Keratinocyte (primary cell): ENCODE measurements around the gene FIGN. TPM values are rescaled to one million over a fixed set of nuclear protein-coding genes. Genes with fewer than 3 reads are reported as not detected.

Experiments used
- DNase-seq: peaks from one replicate; pipeline ENCODE4 v3.0.0-alpha.2; 2011; ENCODE audit warnings: low read depth, missing footprints, low spot score
- FAIRE-seq: peaks from 2 replicates; lab custom pipeline; 2011; peaks lifted over from hg19 to GRCh38; lab: Jason Lieb, UNC
- H2AFZ ChIP-seq: 2 replicates; pipeline ENCODE4 v1.6.0; 2012; ENCODE audit warnings: low read length, control low read depth, inconsistent platforms; ENCODE audit not compliant: control insufficient read depth
- H3K27ac ChIP-seq: 2 replicates; pipeline ENCODE4 v1.5.1; 2011; ENCODE audit warnings: low read length; ENCODE audit not compliant: control insufficient read depth, insufficient read depth
- H3K27me3 ChIP-seq: 3 replicates; pipeline ENCODE4 v1.6.0; 2011; ENCODE audit warnings: low read length; ENCODE audit not compliant: control insufficient read depth, insufficient read depth; ENCODE audit errors: extremely low read depth
- H3K36me3 ChIP-seq, 2 experiments: 2 replicates in 1 of 2; 3 replicates in 1 of 2; pipeline ENCODE4 v1.5.1; 2011; ENCODE audit warnings: low read length in 2 of 2, mild to moderate bottlenecking in 1 of 2; ENCODE audit not compliant: control insufficient read depth in 2 of 2, insufficient read depth in 2 of 2; ENCODE audit errors: extremely low read depth in 1 of 2
- H3K4me1 ChIP-seq: 3 replicates; pipeline ENCODE4 v1.5.1; 2011; ENCODE audit warnings: low read length; ENCODE audit not compliant: control insufficient read depth, insufficient read depth; ENCODE audit errors: extremely low read depth
- H3K4me2 ChIP-seq: 3 replicates; pipeline ENCODE4 v1.6.0; 2011; ENCODE audit warnings: low read depth, low read length; ENCODE audit not compliant: control insufficient read depth, insufficient read depth; ENCODE audit errors: extremely low read depth
- H3K4me3 ChIP-seq, 3 experiments: fragments of 200-600 bp in 1 of 3; sonication (generic) in 1 of 3; 2 replicates in 2 of 3; 3 replicates in 1 of 3; pipeline ENCODE4 v1.5.1; 2011 to 2016; ENCODE audit warnings: low read length in 3 of 3, mild to moderate bottlenecking in 3 of 3, control low read depth in 2 of 3, inconsistent platforms in 1 of 3, low read depth in 1 of 3, mixed read lengths in 1 of 3, mixed run types in 1 of 3, moderate library complexity in 1 of 3; ENCODE audit not compliant: control insufficient read depth in 2 of 3, insufficient read depth in 2 of 3; ENCODE audit errors: extremely low read depth in 1 of 3
- H3K79me2 ChIP-seq: 2 replicates; pipeline ENCODE4 v1.6.0; 2012; ENCODE audit warnings: low read length; ENCODE audit not compliant: control insufficient read depth, insufficient read depth
- H3K9ac ChIP-seq: 3 replicates; pipeline ENCODE4 v1.6.0; 2011; ENCODE audit warnings: low read length; ENCODE audit not compliant: control insufficient read depth, insufficient read depth; ENCODE audit errors: extremely low read depth
- H3K9me1 ChIP-seq: 3 replicates; pipeline ENCODE4 v1.6.0; 2011; ENCODE audit warnings: low read length; ENCODE audit not compliant: control insufficient read depth, insufficient read depth; ENCODE audit errors: extremely low read depth
- H3K9me3 ChIP-seq: 2 replicates; pipeline ENCODE4 v1.5.1; 2012; ENCODE audit warnings: low read depth, low read length; ENCODE audit not compliant: control insufficient read depth
- H4K20me1 ChIP-seq: 3 replicates; pipeline ENCODE4 v1.6.0; 2011; ENCODE audit warnings: low read length; ENCODE audit not compliant: control insufficient read depth, insufficient read depth; ENCODE audit errors: extremely low read depth
- EZH2 ChIP-seq: IDR thresholded peaks from one replicate; pipeline ENCODE4 v1.6.1; 2012; ENCODE audit warnings: inconsistent platforms, mild to moderate bottlenecking, low read length, moderate library complexity
- dilution Hi-C: fragments of 300-500 bp; cut with MboI; formaldehyde crosslinking; loops from one replicate; pipeline ENCODE4 v1.7.0; 2020; ENCODE audit warnings: low sequenced_read_pairs; ENCODE audit not compliant: extremely low pct_ligation_motif_present
- polyA plus RNA-seq, 5 experiments: library from polyadenylated mRNA; depleted of rRNA in 3 of 5; stranded (reverse) in 3 of 5; stranded (forward) in 1 of 5; unstranded in 1 of 5; fragments of >200 nt; gene quantifications; 1 replicate in 1 of 5; 2 replicates in 3 of 5; 3 replicates in 1 of 5; pipeline versions ENCODE4 v1.2.1 to v1.2.3, GENCODE V29; 2011 to 2012; ENCODE audit warnings: missing spikeins in 2 of 5, low read depth in 1 of 5, low replicate concordance in 1 of 5
- TF ChIP-seq, protein P1 (sequence below), 3 experiments: IDR thresholded peaks in 1 of 3; conservative IDR thresholded peaks in 1 of 3; optimal IDR thresholded peaks in 1 of 3; 2 replicates in 2 of 3; 3 replicates in 1 of 3; pipeline versions ENCODE3 to v1.5.1; 2011; ENCODE audit warnings: low read length in 3 of 3, mild to moderate bottlenecking in 3 of 3, moderate library complexity in 2 of 3, control low read depth in 1 of 3, inconsistent platforms in 1 of 3; ENCODE audit not compliant: insufficient read depth in 2 of 3; ENCODE audit errors: extremely low read depth in 1 of 3

Gene FIGN
- polyA plus RNA-seq, 1 donor (not counting 4 experiments of a cell fraction or from before 2014, with no cell fraction given): 2.9 TPM

DNA sequence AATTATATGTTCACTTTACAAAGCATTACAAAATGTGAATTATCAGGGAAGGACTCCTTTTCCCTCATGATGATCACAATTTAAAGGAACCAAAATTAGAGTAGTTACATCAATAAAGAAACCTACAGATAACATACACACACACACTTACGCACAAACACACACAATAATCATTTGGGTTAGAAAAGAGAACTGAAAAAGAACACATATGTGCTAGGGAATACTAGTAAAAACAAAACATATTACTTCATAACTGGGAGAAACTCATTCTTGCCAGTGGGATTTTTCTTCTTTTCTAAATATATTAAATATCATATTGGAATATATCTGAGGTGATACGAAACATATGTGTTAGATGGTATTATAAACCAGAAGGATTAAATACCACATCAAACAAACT is 42.3 kb downstream of the FIGN start:
- no peaks in the 10 kb centered on the region for H3K9me3 ChIP-seq
- no peak for TF ChIP-seq EZH2
- TF ChIP-seq, protein P1, sequence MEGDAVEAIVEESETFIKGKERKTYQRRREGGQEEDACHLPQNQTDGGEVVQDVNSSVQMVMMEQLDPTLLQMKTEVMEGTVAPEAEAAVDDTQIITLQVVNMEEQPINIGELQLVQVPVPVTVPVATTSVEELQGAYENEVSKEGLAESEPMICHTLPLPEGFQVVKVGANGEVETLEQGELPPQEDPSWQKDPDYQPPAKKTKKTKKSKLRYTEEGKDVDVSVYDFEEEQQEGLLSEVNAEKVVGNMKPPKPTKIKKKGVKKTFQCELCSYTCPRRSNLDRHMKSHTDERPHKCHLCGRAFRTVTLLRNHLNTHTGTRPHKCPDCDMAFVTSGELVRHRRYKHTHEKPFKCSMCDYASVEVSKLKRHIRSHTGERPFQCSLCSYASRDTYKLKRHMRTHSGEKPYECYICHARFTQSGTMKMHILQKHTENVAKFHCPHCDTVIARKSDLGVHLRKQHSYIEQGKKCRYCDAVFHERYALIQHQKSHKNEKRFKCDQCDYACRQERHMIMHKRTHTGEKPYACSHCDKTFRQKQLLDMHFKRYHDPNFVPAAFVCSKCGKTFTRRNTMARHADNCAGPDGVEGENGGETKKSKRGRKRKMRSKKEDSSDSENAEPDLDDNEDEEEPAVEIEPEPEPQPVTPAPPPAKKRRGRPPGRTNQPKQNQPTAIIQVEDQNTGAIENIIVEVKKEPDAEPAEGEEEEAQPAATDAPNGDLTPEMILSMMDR (optimal IDR thresholded peaks at IDR 0.05 in 1 of 3, IDR thresholded peaks at IDR 0.05 in 1 of 3, conservative IDR thresholded peaks at IDR 0.05 in 1 of 3; ENCODE audit: extremely low read depth in 1 of 3, insufficient read depth in 2 of 3, low read length in 3 of 3): no peak
- FAIRE-seq (no peak), DNase-seq (no peak)
- H3K4me1 ChIP-seq: no peaks in the 10 kb centered on the region
- no peak overlapping the region for H3K4me2 ChIP-seq
- H3K4me3 ChIP-seq: no peak overlapping the region
- H3K79me2 ChIP-seq: no peaks in the 10 kb centered on the region
- H2AFZ ChIP-seq: no peak overlapping the region
- H3K9me1 ChIP-seq: no peaks in the 10 kb centered on the region
- H3K27me3 ChIP-seq: no peaks in the 10 kb centered on the region
- no peak overlapping the region for H3K27ac ChIP-seq
- H3K36me3 ChIP-seq: no peaks in the 10 kb centered on the region
- no peak overlapping the region for H3K9ac ChIP-seq
- dilution Hi-C loops: no loop called here
- H4K20me1 ChIP-seq: no peaks in the 10 kb centered on the region

DNA sequence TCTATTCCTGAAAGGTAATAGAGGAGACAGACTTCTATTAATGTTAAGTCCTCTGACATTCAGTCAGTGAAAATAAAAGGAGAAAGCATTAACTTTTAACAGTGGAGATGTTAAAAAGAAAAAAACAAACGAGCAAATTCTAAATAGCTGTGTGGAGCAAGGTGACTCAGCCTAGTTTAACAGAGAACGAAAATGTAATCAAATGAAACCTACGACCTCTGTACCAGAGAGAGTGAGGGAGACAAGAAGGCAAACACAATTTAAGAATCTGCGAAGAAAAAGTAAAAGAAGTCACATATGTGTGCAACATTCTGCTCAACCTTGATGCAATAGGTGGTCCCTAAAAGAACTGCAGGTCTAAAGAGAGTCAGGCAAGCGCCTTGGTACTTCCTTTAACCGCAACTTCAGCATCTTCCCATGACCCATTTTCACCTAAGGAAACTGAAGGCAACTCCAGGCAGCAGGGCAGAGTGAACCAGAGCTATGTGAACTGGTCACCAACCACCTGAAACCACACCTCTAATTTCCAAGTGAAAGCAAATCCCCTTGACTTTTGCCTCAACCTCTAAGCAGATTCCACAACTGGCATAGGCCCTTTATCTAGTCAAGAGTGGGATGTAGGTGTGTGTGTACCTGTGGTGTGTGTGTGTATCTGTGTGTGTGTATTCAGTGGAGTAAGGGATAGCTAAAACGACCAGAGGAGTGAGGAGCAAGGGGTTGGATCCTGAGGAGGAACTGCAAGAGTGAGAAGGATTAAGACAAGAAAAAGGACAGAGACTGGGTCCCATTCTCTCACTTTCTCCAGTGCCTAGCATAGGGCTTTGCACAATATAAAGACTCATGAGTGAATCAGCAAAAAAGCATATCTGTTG is 43.0 kb downstream of the FIGN start:
- DNase-seq (no peak), FAIRE-seq (peak; percentile 29)
- Histone ChIP-seq H4K20me1 (no peaks in the 10 kb centered on the region), H3K9ac (no peak overlapping the region), H3K79me2 (no peaks in the 10 kb centered on the region), H2AFZ (no peak overlapping the region), H3K4me3 (no peak overlapping the region), H3K27me3 (no peaks in the 10 kb centered on the region), H3K27ac (no peak overlapping the region), H3K4me1 (no peaks in the 10 kb centered on the region), H3K4me2 (no peak overlapping the region), H3K36me3 (no peaks in the 10 kb centered on the region), H3K9me3 (no peaks in the 10 kb centered on the region), H3K9me1 (no peaks in the 10 kb centered on the region)
- TF ChIP-seq, protein P1 (optimal IDR thresholded peaks at IDR 0.05 in 1 of 3, IDR thresholded peaks at IDR 0.05 in 1 of 3, conservative IDR thresholded peaks at IDR 0.05 in 1 of 3; ENCODE audit: extremely low read depth in 1 of 3, insufficient read depth in 2 of 3, low read length in 3 of 3): no peak
- no peak for TF ChIP-seq EZH2
- dilution Hi-C loops: no loop called here
